ENCODE results near the gene PLXDC1.
"Not testable (repeated sequence)": the region's sequence is repeated elsewhere in the genome, so short reads cannot be mapped to it uniquely, and the experiment has no call there.

GRCh38 chr17:39035578-39035977 lies 115.9 kb downstream of the PLXDC1 start:
- TF ChIP-seq CTCF, STAT5B (CRISPR knock-in tag; IDR thresholded peaks at IDR 0.05): not testable (repeated sequence)
